CD1c-positive myeloid dendritic cell (primary cell): Measurements from ENCODE around the gene PSAP.

Experiments used
- DNase-seq: peaks from one replicate; pipeline ENCODE4 v3.0.0-alpha.2; 2016; ENCODE audit errors: extremely low spot score

The PSAP gene

GRCh38 chr10:71810048-71810750 lies 40.9 kb downstream of the PSAP start:
- no peak for DNase-seq

DNA sequence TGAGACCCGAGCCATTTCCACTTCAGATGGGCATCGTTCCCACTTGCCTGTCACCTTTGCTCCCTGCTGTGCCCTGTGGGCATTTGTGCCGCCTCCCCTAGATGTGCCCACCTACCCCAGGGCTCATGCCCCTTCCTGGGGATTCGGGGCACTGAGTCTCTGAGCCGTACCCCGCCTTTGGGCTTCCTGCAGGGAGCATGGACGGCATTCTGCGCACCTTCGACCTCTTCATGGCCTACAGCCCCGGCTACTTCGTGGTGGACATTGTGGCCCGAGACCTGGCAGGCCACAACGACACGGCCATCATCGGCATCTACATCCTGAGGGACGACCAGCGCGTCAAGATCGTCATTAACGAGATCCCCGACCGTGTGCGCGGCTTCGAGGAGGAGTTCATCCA lies 41.4 kb downstream of the PSAP start:
- DNase-seq = no peak

DNA sequence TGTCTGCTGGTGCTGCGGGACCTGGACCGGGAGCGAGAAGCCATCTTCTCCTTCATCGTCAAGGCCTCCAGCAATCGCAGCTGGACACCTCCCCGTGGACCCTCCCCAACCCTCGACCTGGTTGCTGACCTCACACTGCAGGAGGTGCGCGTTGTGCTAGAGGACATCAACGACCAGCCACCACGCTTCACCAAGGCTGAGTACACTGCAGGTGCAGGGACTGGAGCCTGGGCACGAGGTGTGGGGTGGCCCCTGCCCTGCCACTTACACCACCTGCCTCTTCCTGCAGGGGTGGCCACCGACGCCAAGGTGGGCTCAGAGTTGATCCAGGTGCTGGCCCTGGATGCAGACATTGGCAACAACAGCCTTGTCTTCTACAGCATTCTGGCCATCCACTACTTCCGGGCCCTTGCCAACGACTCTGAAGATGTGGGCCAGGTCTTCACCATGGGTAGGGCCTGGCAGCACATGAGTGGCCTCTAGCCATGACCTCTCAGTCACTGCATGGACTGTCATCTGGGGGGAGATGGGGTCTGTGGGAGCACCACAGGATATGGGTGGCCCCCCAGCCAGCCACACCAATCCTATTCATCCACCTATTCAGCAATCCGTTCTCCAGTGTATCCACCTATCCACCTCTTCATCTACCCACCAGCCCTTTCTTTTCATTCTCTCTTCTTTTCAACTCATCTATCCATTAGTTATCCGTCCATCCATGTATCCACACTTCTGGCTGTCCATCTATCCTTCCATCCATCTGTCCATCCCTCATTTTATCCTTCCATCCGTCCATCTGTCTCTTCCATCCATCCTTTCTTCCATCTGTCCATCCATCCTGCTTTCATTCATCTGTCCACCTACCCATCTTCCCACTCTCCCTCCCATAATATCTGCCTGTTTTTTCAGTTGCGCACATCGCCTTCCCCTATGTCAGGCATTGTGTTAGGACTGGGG lies 43.2 kb downstream of the PSAP start:
- no peak for DNase-seq

DNA sequence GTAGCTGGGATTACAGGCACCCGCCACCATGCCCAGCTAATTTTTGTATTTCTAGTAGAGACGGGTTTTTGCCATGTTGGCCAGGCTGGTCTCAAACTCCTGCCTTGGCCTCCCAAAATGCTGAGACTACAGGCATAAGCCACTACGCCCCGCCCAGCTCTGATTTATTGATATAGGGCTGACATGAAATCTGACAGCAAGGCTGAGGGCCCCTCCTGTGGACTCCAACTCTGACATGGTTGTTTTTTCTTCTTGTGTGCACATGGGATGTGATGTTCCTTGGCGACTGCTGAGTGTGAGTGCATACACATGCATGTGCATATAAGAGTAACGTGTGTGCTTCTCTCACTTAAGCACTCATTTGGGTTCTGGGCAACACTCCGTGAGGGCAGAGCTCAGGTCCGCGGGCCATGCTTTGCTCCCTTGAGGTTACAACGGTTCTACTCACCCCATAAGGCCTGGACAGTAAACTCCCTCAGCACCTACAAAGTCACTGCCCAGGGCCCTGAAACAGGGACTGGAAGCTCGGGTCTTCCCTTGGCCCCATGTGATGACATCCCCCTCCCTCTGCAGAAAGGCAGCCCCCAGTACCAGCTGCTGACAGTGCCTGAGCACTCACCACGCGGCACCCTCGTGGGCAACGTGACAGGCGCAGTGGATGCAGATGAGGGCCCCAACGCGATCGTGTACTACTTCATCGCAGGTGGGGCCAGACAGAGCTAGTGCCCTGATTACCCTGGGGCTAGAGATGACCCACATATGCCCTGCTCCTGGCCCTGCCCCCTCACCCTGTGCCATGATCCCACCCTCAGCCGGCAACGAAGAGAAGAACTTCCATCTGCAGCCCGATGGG lies 44.1 kb downstream of the PSAP start:
- DNase-seq = no peak

GRCh38 chr10:71805776-71806703 lies 45.0 kb downstream of the PSAP start:
- peak; percentile 79 for DNase-seq

- peak; percentile 76 for DNase-seq
Observed at GRCh38 chr10:71804077-71804476, 47.0 kb downstream of the PSAP start.

- DNase-seq = no peak
Observed at GRCh38 chr10:71802715-71803488, 48.1 kb downstream of the PSAP start.

DNA sequence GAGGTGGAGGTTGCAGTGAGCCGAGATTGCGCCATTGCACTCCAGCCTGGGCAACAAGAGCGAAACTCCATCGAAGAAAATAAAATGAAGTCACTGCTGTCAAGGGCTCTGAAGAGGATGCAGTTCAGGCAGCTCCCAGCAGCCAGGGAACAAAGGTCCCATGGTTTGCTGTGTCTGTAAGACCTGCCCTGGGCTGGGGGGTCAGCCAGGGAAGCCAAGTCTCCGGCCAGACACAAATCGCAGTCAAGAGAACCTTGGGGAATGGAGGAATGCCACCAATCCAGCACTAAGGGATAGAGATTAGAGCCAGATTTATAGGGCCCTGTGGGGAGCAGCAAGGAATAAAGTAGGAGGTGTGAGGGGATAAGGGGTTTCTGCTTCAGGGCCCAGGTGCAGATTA lies 48.8 kb downstream of the PSAP start:
- no peak for DNase-seq

- no peak for DNase-seq
Observed at GRCh38 chr10:71801361-71801760, 49.7 kb downstream of the PSAP start.

GRCh38 chr10:71799608-71800453 lies 51.2 kb downstream of the PSAP start:
- peak; percentile 29 for DNase-seq

DNA sequence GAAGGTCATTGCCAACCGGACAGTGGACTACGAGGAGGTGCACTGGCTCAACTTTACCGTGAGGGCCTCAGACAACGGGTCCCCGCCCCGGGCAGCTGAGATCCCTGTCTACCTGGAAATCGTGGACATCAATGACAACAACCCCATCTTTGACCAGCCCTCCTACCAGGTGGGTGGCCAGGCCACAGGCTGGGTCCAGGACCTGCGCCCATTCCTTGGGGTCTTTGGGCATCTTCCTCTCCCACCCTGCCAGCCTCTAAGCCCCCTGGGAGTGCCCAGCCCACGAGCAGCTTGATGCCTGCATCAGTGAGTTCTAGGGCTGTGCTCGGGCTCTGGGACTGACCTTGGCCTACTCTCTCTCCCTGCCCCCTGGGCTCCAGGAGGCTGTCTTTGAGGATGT lies 51.9 kb downstream of the PSAP start:
- no peak for DNase-seq

DNA sequence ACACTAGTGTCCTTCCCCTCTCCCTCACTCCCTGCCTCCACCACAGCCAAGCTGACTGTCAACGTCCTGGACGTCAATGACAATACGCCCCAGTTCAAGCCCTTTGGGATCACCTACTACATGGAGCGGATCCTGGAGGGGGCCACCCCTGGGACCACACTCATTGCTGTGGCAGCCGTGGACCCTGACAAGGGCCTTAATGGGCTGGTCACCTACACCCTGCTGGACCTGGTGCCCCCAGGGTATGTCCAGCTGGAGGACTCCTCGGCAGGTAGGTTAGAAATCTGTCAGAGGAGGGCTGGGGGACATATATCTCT lies 52.8 kb downstream of the PSAP start:
- no peak for DNase-seq

DNA sequence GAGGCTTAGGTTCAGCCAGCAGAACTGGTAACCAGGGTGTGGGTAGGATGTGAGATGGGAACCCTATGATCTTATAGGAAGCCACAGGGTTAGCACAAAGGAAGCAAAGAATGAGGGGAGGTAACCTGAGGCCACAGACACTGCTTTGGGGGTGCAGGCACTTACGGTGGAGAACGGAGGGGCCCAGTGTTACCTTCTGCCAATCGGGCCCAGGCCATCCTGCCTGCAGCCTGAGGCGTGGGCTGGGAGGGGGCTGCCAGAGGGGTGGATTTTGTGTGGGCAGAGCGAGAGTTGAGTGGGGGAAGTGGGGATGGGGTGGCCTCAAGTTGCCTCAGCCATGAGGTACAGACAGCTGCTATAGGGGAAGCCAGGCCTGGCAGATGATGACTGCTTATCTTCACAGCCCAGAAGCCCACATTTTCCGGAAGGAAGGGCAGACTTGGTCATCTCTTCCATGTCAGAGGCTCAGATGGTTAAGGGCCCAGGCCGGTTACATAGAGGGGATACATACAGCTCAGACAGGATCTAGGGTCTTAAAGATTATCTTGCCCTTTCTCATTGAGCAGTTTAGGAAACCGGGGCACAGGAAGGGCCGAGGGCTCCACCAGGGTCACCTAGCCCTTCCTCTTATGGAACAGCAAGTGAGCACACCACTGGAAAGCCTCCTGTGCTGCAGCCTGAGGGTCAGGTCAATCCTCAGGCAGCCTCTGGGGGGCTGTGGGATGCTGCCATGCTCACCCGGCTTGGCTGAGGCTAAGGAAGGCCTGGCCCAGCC lies 53.3 kb downstream of the PSAP start:
- no peak for DNase-seq

DNA sequence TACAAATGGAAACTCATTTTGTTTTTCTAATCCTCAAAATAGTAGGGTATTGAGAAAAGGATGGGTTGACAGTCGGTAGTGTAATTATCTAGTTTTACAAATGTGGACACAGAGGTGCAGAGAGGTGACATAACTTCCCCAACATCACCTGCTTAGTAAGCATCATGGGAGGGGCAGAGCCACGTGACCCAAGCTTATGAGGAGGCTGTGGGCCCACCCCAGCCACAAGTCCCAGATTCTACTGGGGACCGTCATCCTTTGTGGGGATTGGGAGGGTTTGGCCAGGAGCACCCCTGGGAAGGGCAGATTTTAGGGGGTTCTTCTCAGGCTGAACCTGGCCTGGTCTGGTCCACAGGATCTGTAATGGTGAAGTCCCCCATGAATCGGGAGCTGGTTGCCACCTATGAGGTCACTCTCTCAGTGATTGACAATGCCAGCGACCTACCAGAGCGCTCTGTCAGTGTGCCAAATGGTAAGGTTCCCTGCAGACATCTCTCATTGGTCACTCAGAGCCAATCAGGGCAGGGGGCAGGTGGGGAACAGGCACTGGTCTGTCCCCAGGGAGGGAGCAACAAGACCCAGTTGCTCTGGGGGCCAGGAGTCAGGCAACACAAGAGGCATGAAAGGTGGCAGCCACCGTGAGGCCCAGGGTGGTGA lies 54.2 kb downstream of the PSAP start:
- DNase-seq = no peak

DNA sequence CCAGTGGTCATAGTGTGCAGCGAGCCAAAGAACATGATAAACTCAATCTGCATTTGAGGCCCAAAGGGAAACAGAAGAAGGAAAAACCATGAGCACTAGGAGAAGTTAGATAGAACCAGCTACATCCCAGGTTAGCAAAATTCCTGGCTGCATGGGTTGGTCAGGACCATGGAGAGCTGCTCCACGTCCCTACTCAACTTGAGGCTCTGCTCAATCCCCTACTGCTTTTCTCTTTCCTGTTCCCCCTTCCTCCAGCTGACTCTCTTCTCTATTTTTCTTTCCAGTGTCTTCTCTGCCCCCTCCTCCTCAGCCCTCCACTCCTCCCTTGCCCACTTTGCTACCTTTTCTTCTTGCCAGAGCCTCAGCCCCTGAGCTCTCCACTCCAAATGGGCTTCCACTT lies 55.8 kb downstream of the PSAP start:
- no peak for DNase-seq

DNA sequence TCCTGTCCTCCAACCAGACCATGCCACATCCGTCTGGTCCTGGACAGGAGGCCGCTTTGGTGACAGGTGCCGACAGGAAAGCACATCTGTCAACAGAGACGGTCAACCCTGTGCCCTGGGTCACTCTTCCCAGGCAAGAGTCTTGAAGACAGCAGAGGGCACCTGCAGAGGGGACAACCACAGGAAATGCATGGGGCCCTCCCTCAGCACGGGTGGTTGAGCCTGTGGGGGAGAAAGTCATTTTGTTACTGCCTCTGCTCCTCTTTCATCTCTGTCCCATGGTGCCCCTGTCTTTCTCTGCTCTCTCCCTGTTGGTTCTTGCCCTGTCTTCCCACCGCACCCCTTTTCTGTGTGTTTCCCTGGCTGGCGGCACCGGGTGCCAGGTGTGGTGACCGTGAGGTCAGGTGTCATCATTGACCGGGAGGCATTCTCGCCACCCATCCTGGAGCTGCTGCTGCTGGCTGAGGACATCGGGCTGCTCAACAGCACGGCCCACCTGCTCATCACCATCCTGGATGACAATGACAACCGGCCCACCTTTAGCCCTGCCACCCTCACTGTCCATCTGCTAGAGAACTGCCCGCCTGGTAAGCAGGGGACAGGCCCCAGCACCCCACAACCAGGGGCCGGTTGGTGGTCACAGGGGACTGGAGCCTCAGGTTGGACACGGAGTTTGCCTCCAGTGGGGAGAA lies 60.2 kb downstream of the PSAP start:
- DNase-seq = no peak

DNA sequence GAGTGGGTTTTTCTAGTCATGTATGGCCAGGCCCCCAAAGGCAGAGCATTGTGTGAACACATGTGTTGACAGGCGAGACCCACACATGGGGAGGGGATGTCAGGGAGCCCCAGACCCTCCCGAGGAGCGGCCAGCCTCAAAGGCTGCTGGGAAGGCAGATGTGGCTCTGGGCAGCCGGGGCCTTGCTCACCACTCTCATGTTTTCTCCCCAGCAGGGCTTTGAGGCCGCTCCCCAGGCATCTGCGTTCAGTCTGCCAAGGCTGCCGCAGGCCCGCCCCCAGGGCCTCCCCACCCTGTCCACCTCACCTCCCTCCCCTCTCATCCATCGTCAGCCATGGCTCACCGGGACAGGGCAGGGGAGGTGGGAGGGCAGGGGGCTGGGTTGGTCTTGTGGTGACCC lies 61.2 kb downstream of the PSAP start:
- no peak for DNase-seq

- DNase-seq = no peak
Observed at GRCh38 chr10:71788954-71789353, 62.1 kb downstream of the PSAP start.
